ENCODE measurements around the gene RPS6KA3. TPM values are rescaled to one million over a fixed set of nuclear protein-coding genes. Genes with fewer than 3 reads are reported as not detected.

RPS6KA3 gene
- total RNA-seq, 1 experiment from 2014 or later = 9.2 TPM

GRCh38 chrX:20177093-20177492 lies 89.6 kb downstream of the RPS6KA3 start:
- H3K79me2 ChIP-seq (ENCODE audit: insufficient read depth, low read length) = no peaks in the 10 kb centered on the region
- no peak overlapping the region for H2BK15ac ChIP-seq (ENCODE audit: low read depth, low read length)
- H4K20me1 ChIP-seq (ENCODE audit: control insufficient read depth, insufficient read depth, insufficient read length) = no peaks in the 10 kb centered on the region
- H3K9me3 Mint-ChIP-seq = peaks cover 29 to 31% of the 10 kb centered on the region in 2 experiments
- no peak overlapping the region for H3K27ac ChIP-seq (ENCODE audit: insufficient read length, low read depth, low read length)
- H3K4me1 Mint-ChIP-seq = no peaks in the 10 kb centered on the region
- no peaks in the 10 kb centered on the region for H3K4me1 ChIP-seq (ENCODE audit: insufficient read depth, low read length)
- H4K91ac ChIP-seq (ENCODE audit: insufficient read length, low read depth, low read length) = no peak overlapping the region
- no peak overlapping the region for H3K56ac ChIP-seq (ENCODE audit: insufficient read length, low read depth, low read length)
- H2AFZ ChIP-seq (ENCODE audit: low read length) = no peak overlapping the region
- H3K9ac ChIP-seq (ENCODE audit: extremely low read depth, insufficient read length, low read length) = no peak overlapping the region
- no peaks in the 10 kb centered on the region for H3K79me1 ChIP-seq (ENCODE audit: insufficient read depth, low read depth, low read length, poor library complexity, severe bottlenecking)
- H3K4ac ChIP-seq (ENCODE audit: low read depth, low read length) = no peak overlapping the region
- no peak overlapping the region for H3K18ac ChIP-seq (ENCODE audit: insufficient read length, low read depth, low read length)
- no peak overlapping the region for H2BK12ac ChIP-seq (ENCODE audit: insufficient read length, low read depth, low read length)
- no peak for TF ChIP-seq CTCF (conservative IDR thresholded peaks at IDR 0.05)
- H3T11ph ChIP-seq (ENCODE audit: low read length) = no peak overlapping the region
- no peaks in the 10 kb centered on the region for H3K27me3 Mint-ChIP-seq (ENCODE audit: low read depth)
- H2AK5ac ChIP-seq (ENCODE audit: insufficient read length, low read length) = no peak overlapping the region
- no peak overlapping the region for H4K5ac ChIP-seq (ENCODE audit: insufficient read length, low read depth, low read length)
- H3K27ac Mint-ChIP-seq = no peak overlapping the region
- no peak overlapping the region for H2BK20ac ChIP-seq (ENCODE audit: low read depth, low read length, poor library complexity, severe bottlenecking)
- no peak overlapping the region for H2BK120ac ChIP-seq (ENCODE audit: low read depth, low read length, poor library complexity, severe bottlenecking)
- peaks cover 9 to 20% (median 11%) of the 10 kb centered on the region in 3 experiments; a peak in 6 of 7 replicates for H3K36me3 Mint-ChIP-seq (ENCODE audit: insufficient read depth in 1 of 3, low read depth in 3 of 3)
- no peak for DNase-seq
- no peak overlapping the region for H4K8ac ChIP-seq (replicated peaks; ENCODE audit: insufficient read length, low read depth, low read length)
- H3K14ac ChIP-seq (ENCODE audit: insufficient read depth, low read length) = no peak overlapping the region
- H3K4me3 Mint-ChIP-seq = no peak overlapping the region
- H3K23ac ChIP-seq (ENCODE audit: insufficient read length, low read depth, low read length) = no peak overlapping the region
- no peak overlapping the region for H2BK5ac ChIP-seq (ENCODE audit: insufficient read length, low read length)
- H3K4me2 ChIP-seq (ENCODE audit: insufficient read depth, insufficient read length, low read length) = no peak overlapping the region
- H3K9me3 ChIP-seq (ENCODE audit: control insufficient read depth, low read depth, low read length) = peaks cover 16% of the 10 kb centered on the region
- no peaks in the 10 kb centered on the region for H3K23me2 ChIP-seq (ENCODE audit: insufficient read length, low read depth, low read length, poor library complexity, severe bottlenecking)
- H3K27me3 ChIP-seq (ENCODE audit: insufficient read depth, low read length) = no peaks in the 10 kb centered on the region
